Chondrocyte (in vitro differentiated cells): ENCODE results near the gene DSCAML1. TPM values are rescaled to one million over a fixed set of nuclear protein-coding genes. Genes with fewer than 3 reads are reported as not detected.

ENCODE experiments used
- DNase-seq: peaks from one replicate; pipeline ENCODE4 v3.0.0; 2021; ENCODE audit warnings: mixed read lengths, low spot score
- H3K27ac Mint-ChIP-seq: one replicate; pipeline ENCODE4 v1.8.0; 2021; ENCODE audit warnings: mild to moderate bottlenecking, moderate library complexity, mixed read lengths; ENCODE audit not compliant: unreplicated experiment
- H3K27me3 Mint-ChIP-seq: 2 replicates; pipeline ENCODE4 v1.8.0; 2021; ENCODE audit warnings: low read depth, mixed read lengths
- H3K36me3 Mint-ChIP-seq: 2 replicates; pipeline ENCODE4 v1.8.0; 2021; ENCODE audit warnings: low read depth, mixed read lengths
- H3K4me1 Mint-ChIP-seq: 2 replicates; pipeline ENCODE4 v1.8.0; 2021; ENCODE audit warnings: low read depth, mild to moderate bottlenecking, mixed read lengths
- H3K4me3 Mint-ChIP-seq: one replicate; pipeline ENCODE4 v1.8.0; 2021; ENCODE audit warnings: mild to moderate bottlenecking, moderate library complexity, mixed read lengths; ENCODE audit not compliant: unreplicated experiment
- H3K9me3 Mint-ChIP-seq: 2 replicates; pipeline ENCODE4 v1.8.0; 2021; ENCODE audit warnings: low read depth, mixed read lengths
- CTCF ChIP-seq: fragments of 200-600 bp; sonication (generic); IDR thresholded peaks from 2 replicates; pipeline ENCODE4 v1.5.0; 2021; ENCODE audit warnings: antibody characterized with exemption, mild to moderate bottlenecking, moderate library complexity
- total RNA-seq: library from RNA; stranded (reverse); gene quantifications from 3 replicates; pipeline ENCODE4 v1.2.1, GENCODE V29; 2021

DSCAML1 gene
- total RNA-seq, 1 donor from 2014 or later = not detected

GRCh38 chr11:117826190-117826570, 29.2 kb upstream of the DSCAML1 start:
- no peak for DNase-seq
- Mint-ChIP-seq H3K27me3 (no peaks in the 10 kb centered on the region), H3K4me3 (no peak overlapping the region), H3K4me1 (peaks cover 2% of the 10 kb centered on the region), H3K36me3 (no peaks in the 10 kb centered on the region), H3K9me3 (no peaks in the 10 kb centered on the region), H3K27ac (no peak overlapping the region)
- no peak for TF ChIP-seq CTCF

DNA sequence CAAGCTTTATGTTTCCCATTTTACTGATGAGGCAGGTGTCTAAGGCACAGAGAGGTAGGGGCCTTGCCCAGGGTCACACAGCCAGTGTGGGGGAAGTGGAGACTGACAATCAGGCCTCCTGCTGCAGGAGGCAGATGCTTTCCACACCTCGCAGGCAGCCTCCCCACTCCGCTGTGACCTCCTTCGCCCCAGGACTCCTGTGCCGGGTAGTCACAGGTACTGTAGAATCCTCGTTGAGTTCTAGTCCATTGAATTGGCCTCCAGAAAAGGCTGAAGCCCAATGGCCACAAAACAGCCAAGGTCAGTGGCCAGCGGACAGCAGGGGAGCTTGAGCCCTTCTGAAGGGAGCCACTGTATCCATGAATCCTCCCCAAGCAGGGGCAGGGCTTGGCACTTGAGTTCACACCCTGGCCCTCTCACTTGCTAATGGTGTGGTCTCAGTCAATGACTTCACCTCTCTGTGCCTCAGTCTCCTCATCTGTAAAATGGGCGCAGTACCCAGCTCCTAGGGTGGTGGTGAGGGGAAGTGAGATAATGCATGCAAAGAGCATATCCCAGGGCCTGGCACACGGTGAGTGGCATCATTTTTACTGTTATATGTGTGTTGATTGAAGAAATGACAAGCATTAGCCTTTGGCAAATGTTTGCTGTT, 28.6 kb upstream of the DSCAML1 start:
- Mint-ChIP-seq H3K27me3 (no peaks in the 10 kb centered on the region), H3K9me3 (no peaks in the 10 kb centered on the region), H3K4me1 (peaks cover 2% of the 10 kb centered on the region), H3K4me3 (no peak overlapping the region), H3K27ac (no peak overlapping the region), H3K36me3 (no peaks in the 10 kb centered on the region)
- TF ChIP-seq CTCF = no peak
- DNase-seq = peak; percentile 69

- Mint-ChIP-seq H3K27me3 (no peaks in the 10 kb centered on the region), H3K4me3 (no peak within 1 kb of the TSS), H3K4me1 (no peaks in the 10 kb centered on the region), H3K36me3 (no peaks in the 10 kb centered on the region), H3K9me3 (no peaks in the 10 kb centered on the region), H3K27ac (no peak within 1 kb of the TSS)
- DNase-seq = peak; percentile 52
- no peak for TF ChIP-seq CTCF
Measured at GRCh38 chr11:117824571-117825537, 27.8 kb upstream of the DSCAML1 start, which contains the start of gene FXYD2. Gene FXYD2 (minus strand): TSS chr11:117824744. CDS start chr11:117824678, 66 bp downstream.

- Mint-ChIP-seq H3K4me3 (no peak overlapping the region), H3K36me3 (no peaks in the 10 kb centered on the region), H3K4me1 (no peaks in the 10 kb centered on the region), H3K27ac (no peak overlapping the region), H3K9me3 (no peaks in the 10 kb centered on the region), H3K27me3 (no peaks in the 10 kb centered on the region)
- TF ChIP-seq CTCF = no peak
- DNase-seq = peak; percentile 58
Measured at GRCh38 chr11:117823946-117824420, 27.0 kb upstream of the DSCAML1 start.

DNA sequence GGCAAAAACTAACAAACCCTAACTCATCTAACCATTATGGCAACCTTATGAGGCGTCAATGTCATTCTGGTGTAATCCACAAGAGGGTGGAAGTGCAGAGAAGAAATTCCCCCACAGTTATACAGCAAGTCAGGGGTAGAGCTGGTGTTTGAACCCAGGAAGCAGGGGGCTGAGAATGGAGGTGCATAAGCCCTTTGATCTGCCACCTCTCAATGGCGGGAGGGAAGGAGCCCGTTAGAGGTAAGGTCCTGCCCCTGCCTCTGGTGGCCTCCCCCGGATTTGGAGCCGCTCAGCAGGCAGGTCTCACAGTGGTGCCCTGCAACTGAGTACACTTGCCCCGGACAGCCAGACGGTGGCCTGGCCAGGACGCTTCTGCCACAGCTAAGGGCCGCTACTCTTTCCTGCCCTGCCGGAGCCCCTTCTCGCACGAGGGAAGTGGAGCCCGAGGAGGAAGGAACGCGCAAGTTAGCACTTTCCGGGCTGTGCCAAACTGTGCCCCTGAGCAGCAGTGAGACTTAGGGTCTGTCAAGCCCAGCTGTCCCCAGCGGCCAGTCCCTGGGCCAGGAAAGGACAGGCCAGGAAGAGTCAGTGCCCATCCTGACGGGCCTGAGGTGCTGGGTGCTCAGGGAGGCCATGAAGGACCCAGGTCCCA, 26.4 kb upstream of the DSCAML1 start:
- H3K27me3 Mint-ChIP-seq = no peaks in the 10 kb centered on the region
- peak; percentile 87 for DNase-seq
- no peaks in the 10 kb centered on the region for H3K36me3 Mint-ChIP-seq
- peak; percentile 50 for TF ChIP-seq CTCF
- no peaks in the 10 kb centered on the region for H3K4me1 Mint-ChIP-seq
- no peaks in the 10 kb centered on the region for H3K9me3 Mint-ChIP-seq
- no peak overlapping the region for H3K4me3 Mint-ChIP-seq
- H3K27ac Mint-ChIP-seq = no peak overlapping the region
